Measurements from ENCODE around the gene SERTM1.

The SERTM1 gene

GRCh38 chr13:36713887-36714286 is 40.1 kb downstream of the SERTM1 start (continued):
- TF ChIP-seq, protein P1, sequence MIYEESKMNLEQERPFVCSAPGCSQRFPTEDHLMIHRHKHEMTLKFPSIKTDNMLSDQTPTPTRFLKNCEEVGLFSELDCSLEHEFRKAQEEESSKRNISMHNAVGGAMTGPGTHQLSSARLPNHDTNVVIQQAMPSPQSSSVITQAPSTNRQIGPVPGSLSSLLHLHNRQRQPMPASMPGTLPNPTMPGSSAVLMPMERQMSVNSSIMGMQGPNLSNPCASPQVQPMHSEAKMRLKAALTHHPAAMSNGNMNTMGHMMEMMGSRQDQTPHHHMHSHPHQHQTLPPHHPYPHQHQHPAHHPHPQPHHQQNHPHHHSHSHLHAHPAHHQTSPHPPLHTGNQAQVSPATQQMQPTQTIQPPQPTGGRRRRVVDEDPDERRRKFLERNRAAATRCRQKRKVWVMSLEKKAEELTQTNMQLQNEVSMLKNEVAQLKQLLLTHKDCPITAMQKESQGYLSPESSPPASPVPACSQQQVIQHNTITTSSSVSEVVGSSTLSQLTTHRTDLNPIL (CRISPR knock-in tag; IDR thresholded peaks at IDR 0.05; ENCODE audit: low read depth), result no peak

GRCh38 chr13:36715841-36716240 is 42.0 kb downstream of the SERTM1 start:
- ATAC-seq, result no peak
- TF ChIP-seq, protein P2, sequence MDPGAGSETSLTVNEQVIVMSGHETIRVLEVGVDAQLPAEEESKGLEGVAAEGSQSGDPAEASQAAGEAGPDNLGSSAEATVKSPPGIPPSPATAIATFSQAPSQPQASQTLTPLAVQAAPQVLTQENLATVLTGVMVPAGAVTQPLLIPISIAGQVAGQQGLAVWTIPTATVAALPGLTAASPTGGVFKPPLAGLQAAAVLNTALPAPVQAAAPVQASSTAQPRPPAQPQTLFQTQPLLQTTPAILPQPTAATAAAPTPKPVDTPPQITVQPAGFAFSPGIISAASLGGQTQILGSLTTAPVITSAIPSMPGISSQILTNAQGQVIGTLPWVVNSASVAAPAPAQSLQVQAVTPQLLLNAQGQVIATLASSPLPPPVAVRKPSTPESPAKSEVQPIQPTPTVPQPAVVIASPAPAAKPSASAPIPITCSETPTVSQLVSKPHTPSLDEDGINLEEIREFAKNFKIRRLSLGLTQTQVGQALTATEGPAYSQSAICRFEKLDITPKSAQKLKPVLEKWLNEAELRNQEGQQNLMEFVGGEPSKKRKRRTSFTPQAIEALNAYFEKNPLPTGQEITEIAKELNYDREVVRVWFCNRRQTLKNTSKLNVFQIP (CRISPR knock-in tag; IDR thresholded peaks at IDR 0.05; ENCODE audit: borderline replicate concordance, low read depth), result no peak
- TF ChIP-seq PPARA (CRISPR knock-in tag; IDR thresholded peaks at IDR 0.05; ENCODE audit: borderline replicate concordance), result no peak
- TF ChIP-seq CSDC2 (CRISPR knock-in tag; IDR thresholded peaks at IDR 0.05), result no peak
- TF ChIP-seq GLIS3 (CRISPR knock-in tag; IDR thresholded peaks at IDR 0.05), result no peak
- TF ChIP-seq BACH2 (CRISPR knock-in tag; IDR thresholded peaks at IDR 0.05; ENCODE audit: borderline replicate concordance), result no peak
- TF ChIP-seq, protein P3, sequence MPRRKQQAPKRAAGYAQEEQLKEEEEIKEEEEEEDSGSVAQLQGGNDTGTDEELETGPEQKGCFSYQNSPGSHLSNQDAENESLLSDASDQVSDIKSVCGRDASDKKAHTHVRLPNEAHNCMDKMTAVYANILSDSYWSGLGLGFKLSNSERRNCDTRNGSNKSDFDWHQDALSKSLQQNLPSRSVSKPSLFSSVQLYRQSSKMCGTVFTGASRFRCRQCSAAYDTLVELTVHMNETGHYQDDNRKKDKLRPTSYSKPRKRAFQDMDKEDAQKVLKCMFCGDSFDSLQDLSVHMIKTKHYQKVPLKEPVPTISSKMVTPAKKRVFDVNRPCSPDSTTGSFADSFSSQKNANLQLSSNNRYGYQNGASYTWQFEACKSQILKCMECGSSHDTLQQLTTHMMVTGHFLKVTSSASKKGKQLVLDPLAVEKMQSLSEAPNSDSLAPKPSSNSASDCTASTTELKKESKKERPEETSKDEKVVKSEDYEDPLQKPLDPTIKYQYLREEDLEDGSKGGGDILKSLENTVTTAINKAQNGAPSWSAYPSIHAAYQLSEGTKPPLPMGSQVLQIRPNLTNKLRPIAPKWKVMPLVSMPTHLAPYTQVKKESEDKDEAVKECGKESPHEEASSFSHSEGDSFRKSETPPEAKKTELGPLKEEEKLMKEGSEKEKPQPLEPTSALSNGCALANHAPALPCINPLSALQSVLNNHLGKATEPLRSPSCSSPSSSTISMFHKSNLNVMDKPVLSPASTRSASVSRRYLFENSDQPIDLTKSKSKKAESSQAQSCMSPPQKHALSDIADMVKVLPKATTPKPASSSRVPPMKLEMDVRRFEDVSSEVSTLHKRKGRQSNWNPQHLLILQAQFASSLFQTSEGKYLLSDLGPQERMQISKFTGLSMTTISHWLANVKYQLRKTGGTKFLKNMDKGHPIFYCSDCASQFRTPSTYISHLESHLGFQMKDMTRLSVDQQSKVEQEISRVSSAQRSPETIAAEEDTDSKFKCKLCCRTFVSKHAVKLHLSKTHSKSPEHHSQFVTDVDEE (CRISPR knock-in tag; IDR thresholded peaks at IDR 0.05), result no peak
- TF ChIP-seq, protein P1 (CRISPR knock-in tag; IDR thresholded peaks at IDR 0.05; ENCODE audit: low read depth), result no peak
- TF ChIP-seq ZC3H10 (CRISPR knock-in tag; IDR thresholded peaks at IDR 0.05), result no peak
- no peak for TF ChIP-seq ISL1 (CRISPR knock-in tag; IDR thresholded peaks at IDR 0.05)
- TF ChIP-seq PATZ1 (CRISPR knock-in tag; IDR thresholded peaks at IDR 0.05; ENCODE audit: borderline replicate concordance), result no peak
- TF ChIP-seq TOX (CRISPR knock-in tag; IDR thresholded peaks at IDR 0.05; ENCODE audit: borderline replicate concordance), result no peak
- TF ChIP-seq SNAI2 (CRISPR knock-in tag; IDR thresholded peaks at IDR 0.05), result no peak
- no peak for TF ChIP-seq ZNF70 (CRISPR knock-in tag; IDR thresholded peaks at IDR 0.05)
- no peak for TF ChIP-seq ZFP3 (CRISPR knock-in tag; IDR thresholded peaks at IDR 0.05)

GRCh38 chr13:36717017-36717416 is 43.2 kb downstream of the SERTM1 start:
- ATAC-seq, result no peak
- no peak for TF ChIP-seq ARNTL (CRISPR knock-in tag; IDR thresholded peaks at IDR 0.05; ENCODE audit: borderline replicate concordance, low read depth)

- no peak for TF ChIP-seq ZNF565 (CRISPR knock-in tag; conservative IDR thresholded peaks at IDR 0.05; ENCODE audit: low read depth)
- no peak for ATAC-seq
Measured at GRCh38 chr13:36717966-36718545, 44.2 kb downstream of the SERTM1 start.

- no peak for ATAC-seq
- TF ChIP-seq ZFP30 (CRISPR knock-in tag; IDR thresholded peaks at IDR 0.05) (no peak), ZNF8 (CRISPR knock-in tag; IDR thresholded peaks at IDR 0.05) (no peak), ZNF70 (CRISPR knock-in tag; IDR thresholded peaks at IDR 0.05) (no peak)
Measured at GRCh38 chr13:36718686-36719085, 44.9 kb downstream of the SERTM1 start.

Data from SK-N-SH treated with all-trans-retinoic acid at 6 μM for 48 hours (cell line).